ENCODE results near the gene CAMK1. TPM values are rescaled to one million over a fixed set of nuclear protein-coding genes. Genes with fewer than 3 reads are reported as not detected.

CAMK1 gene
- polyA plus RNA-seq, 1 donor (not counting 4 experiments of a cell fraction or from before 2014, with no cell fraction given), result 2.3 TPM

GRCh38 chr3:9809239-9809614 is 39.5 kb upstream of the CAMK1 start:
- H2AFZ ChIP-seq (ENCODE audit: control insufficient read depth, low read length), result peak overlapping the region; percentile 45
- H3K4me2 ChIP-seq (ENCODE audit: control insufficient read depth, extremely low read depth, insufficient read depth, low read depth, low read length), result peak overlapping the region; percentile 90
- no peak overlapping the region for H3K4me3 ChIP-seq (ENCODE audit: control insufficient read depth in 2 of 3, extremely low read depth in 1 of 3, insufficient read depth in 2 of 3, low read depth in 1 of 3, low read length in 3 of 3)
- H3K79me2 ChIP-seq (ENCODE audit: control insufficient read depth, insufficient read depth, low read length), result no peaks in the 10 kb centered on the region
- no peaks in the 10 kb centered on the region for H3K27me3 ChIP-seq (ENCODE audit: control insufficient read depth, extremely low read depth, insufficient read depth, low read length)
- no peaks in the 10 kb centered on the region for H3K9me3 ChIP-seq (ENCODE audit: control insufficient read depth, low read depth, low read length)
- FAIRE-seq (no peak), DNase-seq (ENCODE audit: low read depth, low spot score) (no peak)
- no peak for TF ChIP-seq CTCF (optimal IDR thresholded peaks at IDR 0.05 in 1 of 3, IDR thresholded peaks at IDR 0.05 in 1 of 3, conservative IDR thresholded peaks at IDR 0.05 in 1 of 3; ENCODE audit: extremely low read depth in 1 of 3, insufficient read depth in 2 of 3, low read length in 3 of 3)
- no peak for TF ChIP-seq EZH2 (IDR thresholded peaks at IDR 0.05; ENCODE audit: low read length)
- H3K9ac ChIP-seq (ENCODE audit: control insufficient read depth, extremely low read depth, insufficient read depth, low read length), result peak overlapping the region; percentile 55
- peak overlapping the region; percentile 53 for H3K27ac ChIP-seq (ENCODE audit: control insufficient read depth, insufficient read depth, low read length)
- peaks cover 10 to 21% of the 10 kb centered on the region in 2 experiments for H3K36me3 ChIP-seq (ENCODE audit: control insufficient read depth in 2 of 2, extremely low read depth in 1 of 2, insufficient read depth in 2 of 2, low read length in 2 of 2)
- H3K9me1 ChIP-seq (ENCODE audit: control insufficient read depth, extremely low read depth, insufficient read depth, low read length), result no peaks in the 10 kb centered on the region
- dilution Hi-C loops (cut with MboI; ENCODE audit: extremely low pct_ligation_motif_present, low sequenced_read_pairs), result no loop called here
- H3K4me1 ChIP-seq (ENCODE audit: control insufficient read depth, extremely low read depth, insufficient read depth, low read length), result peaks cover 7% of the 10 kb centered on the region
- no peaks in the 10 kb centered on the region for H4K20me1 ChIP-seq (ENCODE audit: control insufficient read depth, extremely low read depth, insufficient read depth, low read length)

GRCh38 chr3:9808345-9809037 is 38.7 kb upstream of the CAMK1 start:
- Histone ChIP-seq H3K27ac (ENCODE audit: control insufficient read depth, insufficient read depth, low read length) (no peak overlapping the region), H2AFZ (ENCODE audit: control insufficient read depth, low read length) (no peak overlapping the region), H3K27me3 (ENCODE audit: control insufficient read depth, extremely low read depth, insufficient read depth, low read length) (no peaks in the 10 kb centered on the region), H3K4me2 (ENCODE audit: control insufficient read depth, extremely low read depth, insufficient read depth, low read depth, low read length) (no peak overlapping the region), H3K4me1 (ENCODE audit: control insufficient read depth, extremely low read depth, insufficient read depth, low read length) (peaks cover 7% of the 10 kb centered on the region), H3K9me3 (ENCODE audit: control insufficient read depth, low read depth, low read length) (no peaks in the 10 kb centered on the region), H3K4me3 (ENCODE audit: control insufficient read depth in 2 of 3, extremely low read depth in 1 of 3, insufficient read depth in 2 of 3, low read depth in 1 of 3, low read length in 3 of 3) (no peak overlapping the region), H3K79me2 (ENCODE audit: control insufficient read depth, insufficient read depth, low read length) (no peaks in the 10 kb centered on the region), H4K20me1 (ENCODE audit: control insufficient read depth, extremely low read depth, insufficient read depth, low read length) (no peaks in the 10 kb centered on the region), H3K36me3 (ENCODE audit: control insufficient read depth in 2 of 2, extremely low read depth in 1 of 2, insufficient read depth in 2 of 2, low read length in 2 of 2) (peaks cover 15 to 28% of the 10 kb centered on the region in 2 experiments), H3K9me1 (ENCODE audit: control insufficient read depth, extremely low read depth, insufficient read depth, low read length) (no peaks in the 10 kb centered on the region), H3K9ac (ENCODE audit: control insufficient read depth, extremely low read depth, insufficient read depth, low read length) (no peak overlapping the region)
- no peak for TF ChIP-seq EZH2 (IDR thresholded peaks at IDR 0.05; ENCODE audit: low read length)
- TF ChIP-seq CTCF (optimal IDR thresholded peaks at IDR 0.05 in 1 of 3, IDR thresholded peaks at IDR 0.05 in 1 of 3, conservative IDR thresholded peaks at IDR 0.05 in 1 of 3; ENCODE audit: extremely low read depth in 1 of 3, insufficient read depth in 2 of 3, low read length in 3 of 3), result peak; percentile 35 to 58 (median 40)
- DNase-seq (ENCODE audit: low read depth, low spot score), result no peak
- FAIRE-seq, result no peak
- dilution Hi-C loops (cut with MboI; ENCODE audit: extremely low pct_ligation_motif_present, low sequenced_read_pairs), result no loop called here
